NB4 (cell line): ENCODE measurements around the gene FERMT3.

ENCODE experiments used
- MYC ChIP-seq: IDR thresholded peaks from 2 replicates; pipeline ENCODE4 v1.6.1; 2011; ENCODE audit warnings: low read depth, low read length
- POLR2A ChIP-seq: IDR thresholded peaks from 2 replicates; pipeline ENCODE4 v1.6.1; 2011; ENCODE audit warnings: mild to moderate bottlenecking; ENCODE audit not compliant: insufficient read length; ENCODE audit errors: extremely low read depth
- TF ChIP-seq, protein P1 (sequence below): IDR thresholded peaks from one replicate; pipeline ENCODE4 v1.5.1; 2012; ENCODE audit warnings: low read depth, low read length
- TF ChIP-seq, protein P2 (sequence below): IDR thresholded peaks from 2 replicates; pipeline ENCODE4 v1.6.1; 2011; ENCODE audit warnings: low read depth, low read length

DNA sequence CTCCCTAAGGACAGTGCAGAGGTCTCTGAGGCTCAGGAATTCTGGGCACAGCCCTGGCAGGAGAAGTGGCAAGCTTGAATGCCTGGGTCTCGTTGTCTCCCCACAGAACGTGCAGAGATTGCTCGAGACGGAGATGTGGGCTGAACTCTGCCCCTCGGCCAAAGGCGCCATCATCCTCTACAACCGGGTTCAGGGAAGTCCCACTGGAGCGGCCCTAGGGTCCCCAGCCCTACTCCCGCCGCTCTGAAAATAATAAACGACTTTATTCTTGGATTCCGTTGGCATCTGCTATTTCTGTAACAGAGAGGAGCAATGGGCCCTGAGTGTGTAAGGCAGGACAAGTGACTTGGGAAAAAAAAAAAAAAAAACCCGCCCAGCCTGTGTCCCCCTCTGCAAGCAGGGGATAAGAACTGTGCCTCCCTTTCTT, 23.2 kb downstream of the FERMT3 start:
- no peak for TF ChIP-seq POLR2A
- TF ChIP-seq, protein P1, sequence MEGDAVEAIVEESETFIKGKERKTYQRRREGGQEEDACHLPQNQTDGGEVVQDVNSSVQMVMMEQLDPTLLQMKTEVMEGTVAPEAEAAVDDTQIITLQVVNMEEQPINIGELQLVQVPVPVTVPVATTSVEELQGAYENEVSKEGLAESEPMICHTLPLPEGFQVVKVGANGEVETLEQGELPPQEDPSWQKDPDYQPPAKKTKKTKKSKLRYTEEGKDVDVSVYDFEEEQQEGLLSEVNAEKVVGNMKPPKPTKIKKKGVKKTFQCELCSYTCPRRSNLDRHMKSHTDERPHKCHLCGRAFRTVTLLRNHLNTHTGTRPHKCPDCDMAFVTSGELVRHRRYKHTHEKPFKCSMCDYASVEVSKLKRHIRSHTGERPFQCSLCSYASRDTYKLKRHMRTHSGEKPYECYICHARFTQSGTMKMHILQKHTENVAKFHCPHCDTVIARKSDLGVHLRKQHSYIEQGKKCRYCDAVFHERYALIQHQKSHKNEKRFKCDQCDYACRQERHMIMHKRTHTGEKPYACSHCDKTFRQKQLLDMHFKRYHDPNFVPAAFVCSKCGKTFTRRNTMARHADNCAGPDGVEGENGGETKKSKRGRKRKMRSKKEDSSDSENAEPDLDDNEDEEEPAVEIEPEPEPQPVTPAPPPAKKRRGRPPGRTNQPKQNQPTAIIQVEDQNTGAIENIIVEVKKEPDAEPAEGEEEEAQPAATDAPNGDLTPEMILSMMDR, result no peak
- TF ChIP-seq, protein P2, sequence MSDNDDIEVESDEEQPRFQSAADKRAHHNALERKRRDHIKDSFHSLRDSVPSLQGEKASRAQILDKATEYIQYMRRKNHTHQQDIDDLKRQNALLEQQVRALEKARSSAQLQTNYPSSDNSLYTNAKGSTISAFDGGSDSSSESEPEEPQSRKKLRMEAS, result no peak
- TF ChIP-seq MYC, result no peak
